HepG2 (cell line): Measurements from ENCODE around the gene ZFAND2B. TPM values are rescaled to one million over a fixed set of nuclear protein-coding genes. Genes with fewer than 3 reads are reported as not detected.
A peak's percentile ranks its signal among the peaks of the same experiment; 100 is the strongest.

Experiments used
- ATF3 ChIP-seq: sonication (generic); formaldehyde crosslinking; IDR thresholded peaks from 2 replicates; pipeline ENCODE4 v1.4.0; 2020; ENCODE audit warnings: missing genetic modification reagents
- BCL6 ChIP-seq: IDR thresholded peaks from 2 replicates; pipeline ENCODE4 v1.6.1; 2016; ENCODE audit warnings: missing genetic modification reagents, missing compliant biosample characterization
- CHCHD3 ChIP-seq: sonication (generic); formaldehyde crosslinking; IDR thresholded peaks from 2 replicates; pipeline ENCODE4 v1.8.0; 2022; ENCODE audit warnings: mild to moderate bottlenecking, missing genetic modification reagents, moderate library complexity
- ESRRA ChIP-seq: sonication (generic); formaldehyde crosslinking; IDR thresholded peaks from 2 replicates; pipeline ENCODE4 v1.5.1; 2020; ENCODE audit warnings: mild to moderate bottlenecking, low read depth, missing genetic modification reagents
- ETV5 ChIP-seq: IDR thresholded peaks from 2 replicates; pipeline ENCODE4 v1.6.1; 2018; ENCODE audit warnings: missing biosample characterization, missing genetic modification reagents, inconsistent platforms, borderline replicate concordance
- ETV6 ChIP-seq: sonication (generic); formaldehyde crosslinking; conservative IDR thresholded peaks from 2 replicates; pipeline ENCODE4 v1.4.0; 2020; ENCODE audit warnings: missing genetic modification reagents
- FOXA1 ChIP-seq, 2 experiments: fragments of 450-650 bp in 1 of 2; sonication (generic) in 1 of 2; formaldehyde crosslinking in 1 of 2; IDR thresholded peaks; 2 replicates each; pipeline versions ENCODE4 v1.4.0 to v1.6.1; 2016 to 2020; ENCODE audit warnings: missing genetic modification reagents in 1 of 2
- GABPA ChIP-seq, 2 experiments: IDR thresholded peaks; 2 replicates each; pipeline ENCODE4 v1.6.1; 2011 to 2016; ENCODE audit warnings: low read depth in 2 of 2, low read length in 1 of 2, missing biosample characterization in 1 of 2, missing genetic modification characterization in 1 of 2
- GMEB2 ChIP-seq: IDR thresholded peaks from 2 replicates; pipeline ENCODE4 v1.6.1; 2016; ENCODE audit warnings: missing biosample characterization, missing genetic modification reagents, low read depth
- HINFP ChIP-seq: sonication (generic); formaldehyde crosslinking; IDR thresholded peaks from 2 replicates; pipeline ENCODE4 v1.4.0; 2020; ENCODE audit warnings: low read depth, mild to moderate bottlenecking, missing genetic modification reagents
- HOXD1 ChIP-seq: sonication (generic); formaldehyde crosslinking; IDR thresholded peaks from 2 replicates; pipeline ENCODE4 v1.5.0; 2020; ENCODE audit warnings: missing genetic modification reagents
- NCOA1 ChIP-seq: sonication (generic); formaldehyde crosslinking; IDR thresholded peaks from 2 replicates; pipeline ENCODE4 v1.9.0; 2021; ENCODE audit warnings: missing genetic modification reagents
- PLRG1 ChIP-seq: fragments of 450-650 bp; conservative IDR thresholded peaks from 2 replicates; pipeline ENCODE4 v1.6.1; 2016
- SALL1 ChIP-seq: sonication (generic); formaldehyde crosslinking; IDR thresholded peaks from 2 replicates; pipeline ENCODE4 v1.8.0; 2022; ENCODE audit warnings: mild to moderate bottlenecking, missing genetic modification reagents
- SCMH1 ChIP-seq: sonication (generic); formaldehyde crosslinking; IDR thresholded peaks from 2 replicates; pipeline ENCODE4 v1.9.0; 2021; ENCODE audit warnings: missing genetic modification reagents, mild to moderate bottlenecking, borderline replicate concordance
- SETDB1 ChIP-seq: sonication (generic); formaldehyde crosslinking; IDR thresholded peaks from 2 replicates; pipeline ENCODE4 v1.5.1; 2020; ENCODE audit warnings: missing genetic modification reagents, mild to moderate bottlenecking, borderline replicate concordance
- TFDP1 ChIP-seq: IDR thresholded peaks from 2 replicates; pipeline ENCODE4 v1.6.1; 2016; ENCODE audit warnings: missing compliant biosample characterization, missing genetic modification reagents, borderline replicate concordance
- ZFP82 ChIP-seq: sonication (generic); formaldehyde crosslinking; IDR thresholded peaks from 2 replicates; pipeline ENCODE4 v1.5.1; 2020; ENCODE audit warnings: mild to moderate bottlenecking, missing genetic modification reagents, borderline replicate concordance
- ZMYM4 ChIP-seq: sonication (generic); formaldehyde crosslinking; IDR thresholded peaks from 2 replicates; pipeline ENCODE4 v1.8.1; 2023; ENCODE audit warnings: mild to moderate bottlenecking, missing genetic modification reagents
- ZNF143 ChIP-seq: sonication (generic); formaldehyde crosslinking; IDR thresholded peaks from 2 replicates; pipeline ENCODE4 v1.4.0; 2020; ENCODE audit warnings: missing genetic modification reagents
- ZNF282 ChIP-seq: fragments of 450-650 bp; IDR thresholded peaks from 2 replicates; pipeline ENCODE4 v1.6.1; 2018; ENCODE audit not compliant: partially characterized antibody
- ZNF432 ChIP-seq: sonication (generic); formaldehyde crosslinking; IDR thresholded peaks from 2 replicates; pipeline ENCODE4 v1.5.0; 2020; ENCODE audit warnings: missing genetic modification reagents, mild to moderate bottlenecking, borderline replicate concordance
- ZNF580 ChIP-seq: IDR thresholded peaks from 2 replicates; pipeline ENCODE4 v1.6.1; 2016; ENCODE audit warnings: low read depth, borderline replicate concordance
- ZNF746 ChIP-seq: sonication (generic); formaldehyde crosslinking; IDR thresholded peaks from 2 replicates; pipeline ENCODE4 v1.8.0; 2022; ENCODE audit warnings: mild to moderate bottlenecking, missing genetic modification reagents
- ZNF782 ChIP-seq: sonication (generic); formaldehyde crosslinking; IDR thresholded peaks from 2 replicates; pipeline ENCODE4 v1.4.0; 2020; ENCODE audit warnings: missing genetic modification reagents, mild to moderate bottlenecking, borderline replicate concordance
- polyA plus RNA-seq, 8 experiments: library from polyadenylated mRNA; depleted of rRNA in 3 of 8; stranded (reverse) in 7 of 8; unstranded in 1 of 8; fragments of >200 nt; fragmentation: Illumina TruSeq in 4 of 8; extraction: Trizol in 4 of 8; gene quantifications; 2 replicates each; pipeline versions ENCODE4 v1.2.1 to v1.2.3, GENCODE V29; 2011 to 2016; ENCODE audit warnings: low read depth in 4 of 8, missing spikeins in 1 of 8, mixed read lengths in 1 of 8; ENCODE audit not compliant: insufficient read depth in 1 of 8
- total RNA-seq, 5 experiments: library from RNA; depleted of rRNA; stranded (reverse); fragments of >200 nt; fragmentation: Illumina TruSeq; extraction: Trizol; gene quantifications; 2 replicates each; pipeline ENCODE4 v1.2.3, GENCODE V29; 2016; ENCODE audit warnings: low read depth in 1 of 5

ZFAND2B gene
- total and polyA plus RNA-seq, 2 of the 13 experiments (the other 11 are each of a cell fraction or from before 2014, with no cell fraction given): 53.3 to 115 TPM

GRCh38 chr2:219160186-219161017 is 46.2 kb upstream of the ZFAND2B start, which contains the start of gene NHEJ1 (continued):
- TF ChIP-seq ZNF143 (CRISPR knock-in tag) (peak; percentile 66; the same call in 1 of the 2 replicates), PLRG1 (no peak), GMEB2 (CRISPR knock-in tag) (no peak), HOXD1 (peak; percentile 30; the same call in 1 of the 2 replicates), CHCHD3 (CRISPR knock-in tag) (peak; percentile 72; the same call in 1 of the 2 replicates), ETV5 (CRISPR knock-in tag) (no peak; the same call in 1 of the 2 replicates), ZNF580 (peak; percentile 84; the same call in 1 of the 2 replicates), SALL1 (CRISPR knock-in tag) (peak; percentile 91), ATF3 (CRISPR knock-in tag) (no peak; the same call in none of the 2 replicates), ZMYM4 (CRISPR knock-in tag) (peak; percentile 81; the same call in 1 of the 2 replicates), ZNF746 (CRISPR knock-in tag) (0 out of 2 replicates have a peak, but pooled peaks have one; percentile 56), BCL6 (CRISPR knock-in tag) (peak; percentile 59), GABPA (IDR thresholded peaks at IDR 0.05; ENCODE audit: low read depth, low read length) (no peak), GABPA (CRISPR knock-in tag; IDR thresholded peaks at IDR 0.05; ENCODE audit: low read depth) (no peak), TFDP1 (CRISPR knock-in tag) (no peak; the same call in 1 of the 2 replicates), FOXA1 (IDR thresholded peaks at IDR 0.05) (no peak), FOXA1 (CRISPR knock-in tag; IDR thresholded peaks at IDR 0.05) (no peak), ESRRA (CRISPR knock-in tag) (no peak), ZNF782 (CRISPR knock-in tag) (no peak; the same call in 1 of the 2 replicates), NCOA1 (peak; percentile 90; the same call in 1 of the 2 replicates), ZNF282 (no peak), HINFP (CRISPR knock-in tag) (no peak; the same call in 1 of the 2 replicates), SETDB1 (CRISPR knock-in tag) (no peak), SCMH1 (CRISPR knock-in tag) (no peak), ZFP82 (CRISPR knock-in tag) (peak; percentile 3; the same call in 1 of the 2 replicates), ETV6 (CRISPR knock-in tag) (no peak; the same call in 1 of the 2 replicates), ZNF432 (CRISPR knock-in tag) (no peak)
